ENCODE measurements around the gene CNST.
"Not testable (repeated sequence)": the region's sequence is repeated elsewhere in the genome, so short reads cannot be mapped to it uniquely, and the experiment has no call there.

CNST gene

DNA sequence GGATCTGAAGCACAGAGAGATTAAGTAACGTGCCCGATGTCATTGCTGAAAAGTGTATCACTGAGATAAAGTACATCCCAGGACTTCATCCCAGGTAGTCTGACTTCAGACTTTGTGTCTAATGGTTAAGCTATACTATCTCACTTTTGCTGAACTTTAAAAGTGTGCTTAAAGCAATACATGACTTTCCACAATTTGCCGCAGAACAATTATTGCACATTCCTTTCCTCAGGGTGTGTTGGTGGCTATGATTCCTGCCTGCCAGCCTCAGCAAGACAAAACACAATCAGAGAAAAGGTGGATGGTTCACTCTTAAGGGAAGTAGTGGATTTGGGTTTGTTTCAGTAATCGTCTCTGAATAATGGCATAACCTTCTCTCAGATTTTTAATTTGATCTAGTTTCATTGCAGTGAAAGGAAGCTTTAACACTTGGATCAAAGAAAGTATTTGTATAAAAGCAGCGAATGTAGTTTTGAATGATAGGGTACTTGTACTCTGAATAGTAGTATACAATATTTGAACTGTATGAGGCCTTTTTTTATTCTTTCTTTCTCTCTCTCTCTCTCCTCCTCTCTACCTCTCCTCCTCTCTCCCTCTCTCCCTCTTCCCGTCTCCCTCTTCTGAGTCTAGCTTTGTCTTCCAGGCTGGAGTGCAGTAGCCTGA is 47.0 kb downstream of the CNST start:
- peaks cover 20% of the 10 kb centered on the region for H3K4me1 ChIP-seq (ENCODE audit: control insufficient read depth, insufficient read depth, low read length)
- H3K9ac ChIP-seq (ENCODE audit: low read length) = no peak overlapping the region
- no peaks in the 10 kb centered on the region for H3K27me3 ChIP-seq (ENCODE audit: control insufficient read depth, insufficient read depth, low read length)
- no peaks in the 10 kb centered on the region for H3K36me3 ChIP-seq (ENCODE audit: control insufficient read depth, insufficient read depth, low read length)
- H3K4me3 ChIP-seq (ENCODE audit: low read length) = no peak overlapping the region
- no peaks in the 10 kb centered on the region for H3K9me3 ChIP-seq (ENCODE audit: control insufficient read depth, low read length)

DNA sequence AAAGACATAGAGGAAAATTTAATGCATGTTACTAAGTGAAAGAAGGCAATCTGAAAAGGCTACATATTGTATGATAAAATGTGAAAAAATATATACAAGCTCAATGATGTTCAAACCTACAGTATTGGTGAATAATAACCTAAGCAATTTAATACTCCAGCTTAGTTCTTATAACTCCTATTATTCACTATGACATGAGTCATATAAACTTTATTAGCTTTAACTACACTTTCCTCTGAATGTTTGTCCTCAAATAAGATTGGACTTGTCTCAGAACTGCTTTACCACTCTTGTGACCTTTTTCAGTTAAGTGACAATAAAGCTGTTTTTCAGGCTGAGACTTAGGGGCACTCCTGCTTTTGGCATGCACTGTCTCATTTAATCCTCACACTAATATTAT is 50.9 kb downstream of the CNST start:
- H3K4me1 ChIP-seq (ENCODE audit: control insufficient read depth, insufficient read depth, low read length) = peaks cover 18% of the 10 kb centered on the region

DNA sequence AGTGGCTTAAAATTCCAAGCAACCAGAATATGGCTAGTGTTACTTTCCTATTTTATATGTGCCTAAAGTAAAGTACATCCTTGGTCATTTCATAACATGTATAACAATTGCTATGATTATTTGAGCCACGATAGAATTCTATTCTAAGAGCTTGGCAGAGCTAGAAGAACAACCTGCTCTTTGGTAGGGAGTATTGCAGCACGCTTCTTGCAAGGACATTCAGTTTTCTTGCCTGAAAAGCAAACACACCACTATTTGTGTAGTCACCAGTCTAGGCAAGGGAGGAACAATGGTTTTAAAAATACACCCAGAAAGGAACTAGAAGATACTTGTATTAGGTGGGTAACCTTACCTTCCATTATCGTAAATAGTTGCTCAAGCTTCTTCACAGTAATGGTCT is 51.5 kb downstream of the CNST start:
- H3K27me3 ChIP-seq (ENCODE audit: control insufficient read depth, insufficient read depth, low read length) = no peaks in the 10 kb centered on the region
- H3K4me3 ChIP-seq (ENCODE audit: low read length) = no peak overlapping the region
- peaks cover 21% of the 10 kb centered on the region for H3K4me1 ChIP-seq (ENCODE audit: control insufficient read depth, insufficient read depth, low read length)
- no peaks in the 10 kb centered on the region for H3K9me3 ChIP-seq (ENCODE audit: control insufficient read depth, low read length)
- H3K36me3 ChIP-seq (ENCODE audit: control insufficient read depth, insufficient read depth, low read length) = no peaks in the 10 kb centered on the region
- H3K9ac ChIP-seq (ENCODE audit: low read length) = no peak overlapping the region

More for the DNA sequence above, 50.9 kb downstream of the CNST start:
- no peak overlapping the region for H3K4me3 ChIP-seq (ENCODE audit: low read length)
- H3K9me3 ChIP-seq (ENCODE audit: control insufficient read depth, low read length) = no peaks in the 10 kb centered on the region
- no peak overlapping the region for H3K9ac ChIP-seq (ENCODE audit: low read length)
- H3K36me3 ChIP-seq (ENCODE audit: control insufficient read depth, insufficient read depth, low read length) = no peaks in the 10 kb centered on the region
- no peaks in the 10 kb centered on the region for H3K27me3 ChIP-seq (ENCODE audit: control insufficient read depth, insufficient read depth, low read length)

DNA sequence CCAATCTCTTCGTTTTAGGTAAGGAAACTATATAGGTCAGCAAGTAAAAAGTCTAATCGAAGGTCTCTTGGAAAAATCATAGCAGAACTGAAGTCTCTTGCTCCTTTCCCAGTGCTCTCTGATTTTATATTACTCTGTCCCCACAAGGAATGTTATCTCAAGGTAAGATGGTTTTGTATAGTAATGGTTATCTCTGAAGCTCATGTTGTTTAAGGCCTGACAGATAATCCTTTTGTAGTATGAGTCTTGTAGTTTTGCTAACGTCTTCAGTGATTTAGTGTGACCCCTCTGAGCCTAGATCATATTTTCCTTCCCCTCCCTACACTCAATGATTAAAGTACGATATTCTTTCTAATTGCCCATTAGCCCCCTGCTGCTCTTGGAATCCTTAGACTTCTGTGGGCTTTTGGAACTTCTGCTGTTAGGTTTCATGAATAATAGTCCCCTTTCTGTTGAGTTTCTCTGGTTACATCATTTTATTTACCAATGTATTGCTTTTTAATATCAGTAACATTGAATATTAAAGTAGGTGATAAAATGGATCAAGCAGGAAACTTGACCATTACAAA is 52.1 kb downstream of the CNST start:
- Histone ChIP-seq H3K4me1 (ENCODE audit: control insufficient read depth, insufficient read depth, low read length) (peaks cover 21% of the 10 kb centered on the region), H3K9me3 (ENCODE audit: control insufficient read depth, low read length) (no peaks in the 10 kb centered on the region), H3K4me3 (ENCODE audit: low read length) (no peak overlapping the region), H3K27me3 (ENCODE audit: control insufficient read depth, insufficient read depth, low read length) (no peaks in the 10 kb centered on the region), H3K9ac (ENCODE audit: low read length) (no peak overlapping the region), H3K36me3 (ENCODE audit: control insufficient read depth, insufficient read depth, low read length) (no peaks in the 10 kb centered on the region)

DNA sequence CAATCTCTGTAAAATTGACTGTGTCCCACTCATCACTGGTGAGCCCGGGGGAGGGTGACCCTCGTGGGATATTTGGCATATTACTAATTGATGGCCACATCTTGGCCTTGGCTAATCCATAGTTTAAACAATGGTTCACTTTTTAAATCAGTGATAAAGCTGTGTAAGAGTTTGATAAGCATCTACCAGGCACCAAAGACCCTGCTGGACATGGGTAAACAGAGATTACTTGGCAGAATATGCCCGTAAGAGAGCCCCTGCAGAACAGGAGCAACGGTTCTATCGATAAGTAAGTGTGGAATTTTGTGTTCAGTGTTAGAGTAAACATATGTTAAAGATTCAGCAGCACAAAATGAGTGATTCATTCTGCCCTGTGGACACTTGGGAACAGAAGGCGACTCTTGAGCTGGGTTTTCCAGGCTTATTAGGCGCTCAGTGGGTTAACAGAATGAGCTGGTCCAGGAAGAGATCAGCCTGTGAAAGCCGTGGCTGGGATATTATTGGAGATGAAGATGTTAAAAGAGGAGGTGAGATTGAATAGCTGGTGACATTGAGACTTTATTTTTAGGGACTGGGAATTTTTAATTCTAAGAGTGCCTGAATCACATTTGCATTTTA is 55.9 kb downstream of the CNST start:
- no peak overlapping the region for H3K9ac ChIP-seq (ENCODE audit: low read length)
- H3K27me3 ChIP-seq (ENCODE audit: control insufficient read depth, insufficient read depth, low read length) = no peaks in the 10 kb centered on the region

DNA sequence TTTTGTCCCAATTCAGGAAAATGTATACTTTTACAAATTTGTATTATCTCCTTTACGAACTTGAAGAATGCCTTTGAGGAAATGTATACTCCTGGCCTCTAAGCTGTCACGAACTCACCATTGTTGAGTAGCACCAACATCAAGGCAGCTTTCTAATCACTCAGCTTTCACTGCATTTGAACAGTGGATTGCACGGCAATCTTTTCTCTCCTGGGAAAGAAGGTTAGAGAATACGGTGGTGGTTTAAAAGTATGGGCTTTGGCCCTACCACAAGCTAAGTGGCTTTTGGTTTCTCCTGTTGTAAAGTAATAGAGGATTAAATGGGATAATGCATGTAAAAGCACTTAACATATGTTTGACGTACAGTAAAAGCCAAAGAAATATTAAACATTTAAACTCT is 57.8 kb downstream of the CNST start:
- Histone ChIP-seq H3K36me3 (ENCODE audit: control insufficient read depth, insufficient read depth, low read length) (no peaks in the 10 kb centered on the region), H3K4me3 (ENCODE audit: low read length) (no peak overlapping the region), H3K4me1 (ENCODE audit: control insufficient read depth, insufficient read depth, low read length) (peaks cover 5% of the 10 kb centered on the region), H3K9me3 (ENCODE audit: control insufficient read depth, low read length) (no peaks in the 10 kb centered on the region), H3K9ac (ENCODE audit: low read length) (no peak overlapping the region), H3K27me3 (ENCODE audit: control insufficient read depth, insufficient read depth, low read length) (no peaks in the 10 kb centered on the region)

More for the DNA sequence above, 55.9 kb downstream of the CNST start:
- no peaks in the 10 kb centered on the region for H3K9me3 ChIP-seq (ENCODE audit: control insufficient read depth, low read length)
- no peaks in the 10 kb centered on the region for H3K36me3 ChIP-seq (ENCODE audit: control insufficient read depth, insufficient read depth, low read length)
- H3K4me1 ChIP-seq (ENCODE audit: control insufficient read depth, insufficient read depth, low read length) = peaks cover 19% of the 10 kb centered on the region
- no peak overlapping the region for H3K4me3 ChIP-seq (ENCODE audit: low read length)

DNA sequence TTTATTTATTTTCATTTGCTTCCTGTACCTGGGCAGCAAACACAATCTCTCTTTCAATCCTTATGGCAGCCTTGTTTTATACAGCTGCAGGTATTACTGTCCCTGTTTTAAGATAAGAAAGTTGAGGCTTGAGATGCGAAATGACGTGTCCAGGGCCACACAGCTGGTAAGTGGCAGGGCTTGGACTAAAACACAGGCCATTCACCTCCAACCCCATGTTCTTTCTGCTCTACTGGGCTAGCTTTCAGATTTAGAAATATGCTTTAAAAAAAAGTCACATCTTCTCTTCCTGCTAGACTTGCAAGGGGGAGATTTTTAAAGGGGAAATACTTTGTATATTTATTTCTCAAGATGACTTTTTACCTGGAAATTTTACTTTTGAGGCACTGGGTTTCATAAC is 62.8 kb downstream of the CNST start:
- Histone ChIP-seq H3K9ac (ENCODE audit: low read length) (no peak overlapping the region), H3K4me1 (ENCODE audit: control insufficient read depth, insufficient read depth, low read length) (no peaks in the 10 kb centered on the region), H3K9me3 (ENCODE audit: control insufficient read depth, low read length) (no peaks in the 10 kb centered on the region), H3K4me3 (ENCODE audit: low read length) (no peak overlapping the region), H3K27me3 (ENCODE audit: control insufficient read depth, insufficient read depth, low read length) (no peaks in the 10 kb centered on the region), H3K36me3 (ENCODE audit: control insufficient read depth, insufficient read depth, low read length) (no peaks in the 10 kb centered on the region)

DNA sequence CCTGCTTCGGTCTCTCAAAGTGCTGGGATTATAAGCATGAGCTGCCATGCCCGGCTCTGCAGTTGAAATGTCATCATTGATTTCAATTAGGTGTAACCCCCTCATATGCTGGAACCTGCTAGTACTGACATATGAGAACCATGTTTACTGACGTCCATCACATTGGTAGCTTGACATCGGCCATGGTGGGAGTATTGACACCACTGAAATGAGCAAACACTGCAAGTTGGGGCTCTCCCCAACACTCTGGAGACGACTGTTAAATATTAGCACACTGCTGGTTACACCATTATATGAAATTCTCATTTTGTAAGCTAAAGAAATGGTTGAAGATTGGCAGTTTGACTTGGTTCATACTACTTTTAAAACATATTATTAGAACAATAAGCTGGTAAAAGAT is 63.7 kb downstream of the CNST start:
- Histone ChIP-seq H3K27me3 (ENCODE audit: control insufficient read depth, insufficient read depth, low read length) (no peaks in the 10 kb centered on the region), H3K4me3 (ENCODE audit: low read length) (no peak overlapping the region), H3K36me3 (ENCODE audit: control insufficient read depth, insufficient read depth, low read length) (no peaks in the 10 kb centered on the region), H3K9me3 (ENCODE audit: control insufficient read depth, low read length) (no peaks in the 10 kb centered on the region), H3K9ac (ENCODE audit: low read length) (no peak overlapping the region), H3K4me1 (ENCODE audit: control insufficient read depth, insufficient read depth, low read length) (no peaks in the 10 kb centered on the region)

DNA sequence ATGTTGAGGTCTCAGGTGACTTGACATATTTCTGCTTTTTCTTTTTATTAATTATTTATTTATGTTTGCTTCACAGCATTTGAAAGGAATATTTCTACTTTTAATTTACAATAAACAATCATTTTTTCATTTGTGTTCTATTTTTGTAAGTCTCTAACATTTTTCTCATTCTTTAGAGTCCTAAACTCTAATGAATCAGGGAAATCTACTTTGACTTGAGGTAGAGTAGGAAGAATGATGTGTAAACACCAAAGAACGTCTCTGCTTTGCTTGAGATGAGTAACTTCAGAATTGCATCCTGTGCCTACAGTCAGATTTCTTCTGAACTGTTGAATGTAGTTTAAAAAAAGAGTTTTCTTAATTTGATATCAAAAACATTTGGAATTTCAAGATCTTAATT is 65.2 kb downstream of the CNST start:
- no peak overlapping the region for H3K9ac ChIP-seq (ENCODE audit: low read length)
- no peak overlapping the region for H3K4me3 ChIP-seq (ENCODE audit: low read length)
- no peaks in the 10 kb centered on the region for H3K27me3 ChIP-seq (ENCODE audit: control insufficient read depth, insufficient read depth, low read length)
- H3K9me3 ChIP-seq (ENCODE audit: control insufficient read depth, low read length) = no peaks in the 10 kb centered on the region
- no peaks in the 10 kb centered on the region for H3K36me3 ChIP-seq (ENCODE audit: control insufficient read depth, insufficient read depth, low read length)
- no peaks in the 10 kb centered on the region for H3K4me1 ChIP-seq (ENCODE audit: control insufficient read depth, insufficient read depth, low read length)

DNA sequence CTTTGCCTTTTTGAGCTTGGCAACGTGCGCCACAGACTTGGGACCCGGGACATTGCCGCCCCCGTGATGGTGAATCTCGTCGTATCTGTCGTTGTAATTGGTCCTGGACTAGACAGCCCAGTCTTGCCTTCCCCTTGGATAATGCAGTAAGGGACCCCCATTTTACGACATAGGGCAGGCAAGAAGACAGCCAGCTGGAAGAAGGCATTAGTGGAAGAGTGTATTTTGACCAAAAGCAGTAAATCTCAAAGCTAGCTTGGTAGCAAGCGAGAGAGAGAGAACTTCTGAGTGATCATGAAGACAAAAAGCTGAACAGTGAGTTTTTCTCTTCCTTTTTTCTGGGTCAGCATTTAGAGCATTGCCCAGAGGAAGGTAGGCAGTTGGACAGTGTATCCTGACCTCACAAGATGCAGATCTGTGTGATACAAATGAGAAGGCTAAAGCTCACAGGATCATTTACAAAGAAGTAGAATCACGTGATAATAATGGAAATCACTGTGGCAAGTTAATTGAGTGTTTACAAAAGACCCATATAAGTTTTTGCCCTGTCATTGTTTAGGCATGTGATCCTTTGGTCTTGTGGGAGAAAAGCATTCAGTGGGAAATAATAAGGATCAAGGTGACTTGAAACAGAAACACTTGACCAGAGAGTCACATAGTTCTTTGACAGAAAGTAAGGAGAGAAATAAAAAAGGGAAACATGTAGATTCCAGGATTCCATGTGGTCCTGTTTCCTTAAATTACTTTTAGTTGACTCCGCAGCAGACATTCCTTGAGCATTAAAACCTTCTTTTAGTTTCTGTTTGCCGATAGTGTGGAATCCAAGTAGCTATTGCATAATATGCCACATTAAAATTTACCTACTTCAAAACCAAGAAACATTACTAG is 66.3 kb downstream of the CNST start:
- Histone ChIP-seq H3K36me3 (ENCODE audit: control insufficient read depth, insufficient read depth, low read length) (no peaks in the 10 kb centered on the region), H3K4me1 (ENCODE audit: control insufficient read depth, insufficient read depth, low read length) (no peaks in the 10 kb centered on the region), H3K4me3 (ENCODE audit: low read length) (no peak overlapping the region), H3K27me3 (ENCODE audit: control insufficient read depth, insufficient read depth, low read length) (no peaks in the 10 kb centered on the region), H3K9ac (ENCODE audit: low read length) (no peak overlapping the region), H3K9me3 (ENCODE audit: control insufficient read depth, low read length) (no peaks in the 10 kb centered on the region)

DNA sequence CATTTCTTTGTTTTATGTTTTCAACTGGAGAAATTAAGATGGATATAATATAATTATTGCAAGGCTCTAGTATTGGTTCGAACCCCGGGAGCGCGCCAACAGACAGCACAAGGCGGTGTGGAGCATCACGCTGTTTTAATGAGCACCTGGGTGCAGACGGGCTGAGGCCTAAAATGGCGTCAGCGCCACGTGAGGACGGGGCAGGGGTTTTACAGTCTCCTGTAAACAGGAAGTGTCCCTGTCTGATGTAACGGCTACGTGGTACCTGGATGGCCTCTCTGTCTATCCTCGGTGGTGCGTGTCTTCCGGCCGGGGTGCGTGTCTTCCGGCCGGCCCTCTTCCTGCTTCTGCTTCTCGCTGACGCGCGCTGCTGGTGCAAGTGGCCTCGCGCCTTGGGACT is 68.4 kb downstream of the CNST start:
- not testable (repeated sequence) for H3K9me3 ChIP-seq (ENCODE audit: control insufficient read depth, low read length); H3K4me3 ChIP-seq (ENCODE audit: low read length); H3K27me3 ChIP-seq (ENCODE audit: control insufficient read depth, insufficient read depth, low read length); H3K9ac ChIP-seq (ENCODE audit: low read length); H3K36me3 ChIP-seq (ENCODE audit: control insufficient read depth, insufficient read depth, low read length); H3K4me1 ChIP-seq (ENCODE audit: control insufficient read depth, insufficient read depth, low read length)
